ENCODE data around the gene BANP.
"Not testable (repeated sequence)": the region's sequence is repeated elsewhere in the genome, so short reads cannot be mapped to it uniquely, and the experiment has no call there.

Gene BANP

GRCh38 chr16:87973717-87974116 is 22.5 kb downstream of the BANP start:
- no peak for DNase-seq

DNA sequence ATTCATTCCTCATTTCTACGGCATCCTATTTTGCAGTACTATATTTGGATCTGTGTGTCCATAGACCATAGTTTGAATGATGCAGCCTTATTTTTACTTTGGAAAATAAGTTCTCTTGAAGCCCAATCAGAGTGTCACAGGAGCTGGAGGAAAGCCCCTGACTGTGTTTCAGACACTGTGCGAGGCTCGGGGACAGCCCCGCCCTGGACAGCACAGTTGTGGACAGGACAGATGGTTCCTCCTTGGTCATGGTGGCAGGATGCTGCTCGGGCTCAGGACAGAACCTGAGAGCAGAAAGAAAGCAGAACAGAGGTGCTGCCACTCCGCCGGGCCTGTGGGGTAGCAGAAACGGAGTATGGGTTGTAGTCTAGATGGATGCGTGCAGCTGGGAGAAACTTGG is 22.9 kb downstream of the BANP start:
- no peak for DNase-seq

- DNase-seq: no peak
Observed at GRCh38 chr16:87976665-87977064, 25.4 kb downstream of the BANP start.

DNA sequence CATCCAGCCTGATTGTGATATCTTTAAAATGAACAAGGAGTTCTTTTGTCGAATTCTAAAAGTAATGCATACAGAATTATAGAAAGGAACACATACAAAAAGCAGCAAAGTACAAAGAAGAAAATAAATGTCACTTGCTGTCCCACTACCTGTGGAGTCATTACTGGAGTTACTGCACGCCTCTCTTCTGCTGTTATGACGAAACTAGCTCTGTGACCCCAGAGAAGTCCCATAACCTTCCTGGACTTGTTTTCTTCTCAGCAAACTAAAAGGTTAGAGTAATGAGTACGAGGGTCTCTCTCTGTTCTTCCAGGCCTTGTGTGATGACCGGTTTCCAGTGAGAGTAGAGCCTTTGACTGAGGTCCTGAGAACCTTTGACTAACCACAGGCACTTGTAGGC is 26.9 kb downstream of the BANP start:
- DNase-seq: no peak

DNA sequence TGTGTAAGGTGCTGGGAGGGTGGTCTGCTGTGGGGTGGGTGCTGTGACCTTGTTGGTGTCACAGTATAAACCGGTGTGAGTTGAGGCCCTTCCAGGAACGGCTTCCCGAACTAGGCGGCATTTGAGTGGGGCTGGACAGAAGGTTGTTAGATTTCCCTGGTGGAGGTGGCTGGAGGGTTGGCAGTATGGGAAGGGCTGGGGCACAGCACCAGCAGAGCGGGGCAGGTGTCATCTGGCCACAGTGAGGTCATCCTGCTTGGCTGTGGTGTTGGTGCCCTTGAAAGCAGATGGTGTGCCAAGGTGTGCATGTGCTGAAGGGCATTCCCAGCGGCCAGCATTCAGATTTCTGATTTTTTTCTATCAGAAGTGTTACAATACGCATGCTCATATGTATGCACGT is 28.1 kb downstream of the BANP start:
- DNase-seq: no peak

DNA sequence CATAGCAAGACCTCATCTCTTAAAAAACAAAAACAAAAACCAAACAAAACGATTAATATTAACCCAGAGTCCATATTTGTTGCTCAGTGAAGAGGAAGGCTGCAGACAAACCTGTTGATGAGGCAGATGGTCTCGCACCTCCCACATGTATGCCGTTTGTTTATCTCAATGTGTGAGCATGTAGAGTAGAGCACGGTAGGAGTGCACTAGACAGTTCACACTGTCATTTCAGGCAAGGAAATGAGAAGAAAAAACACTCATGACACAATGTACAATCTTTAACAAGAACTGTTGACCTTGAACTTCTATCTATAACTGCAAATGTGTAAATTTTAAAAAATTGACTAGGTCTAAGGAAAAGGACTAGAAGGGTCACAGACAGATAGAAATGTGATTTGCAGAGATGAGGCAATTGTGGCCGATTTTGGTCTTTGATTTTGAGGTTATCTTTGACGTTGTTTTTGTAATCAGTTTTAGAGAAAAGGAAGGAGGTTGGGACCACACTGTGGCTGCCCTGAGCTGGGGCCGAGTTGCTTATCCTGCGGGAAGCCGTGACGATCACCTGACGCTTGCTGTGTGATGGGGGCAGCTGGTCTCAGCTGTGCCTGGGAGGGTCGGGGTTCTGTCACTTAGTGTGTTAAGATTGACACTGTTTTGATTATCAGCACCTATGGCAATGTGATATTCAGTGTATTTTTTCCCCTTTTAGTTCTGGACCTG is 28.8 kb downstream of the BANP start:
- not testable (repeated sequence) for DNase-seq

GRCh38 chr16:87981376-87981775 is 30.1 kb downstream of the BANP start:
- DNase-seq: peak; percentile 9

- no peak for DNase-seq
Observed at GRCh38 chr16:87982581-87983041, 31.4 kb downstream of the BANP start.

- not testable (repeated sequence) for DNase-seq
Observed at GRCh38 chr16:87983072-87983736, 32.0 kb downstream of the BANP start.

- DNase-seq: peak; percentile 21
Observed at GRCh38 chr16:87983737-87984097, 32.5 kb downstream of the BANP start.

- DNase-seq: not testable (repeated sequence)
Observed at GRCh38 chr16:87984180-87984579, 32.9 kb downstream of the BANP start.

- DNase-seq: no peak
Observed at GRCh38 chr16:87984632-87985267, 33.5 kb downstream of the BANP start.

DNA sequence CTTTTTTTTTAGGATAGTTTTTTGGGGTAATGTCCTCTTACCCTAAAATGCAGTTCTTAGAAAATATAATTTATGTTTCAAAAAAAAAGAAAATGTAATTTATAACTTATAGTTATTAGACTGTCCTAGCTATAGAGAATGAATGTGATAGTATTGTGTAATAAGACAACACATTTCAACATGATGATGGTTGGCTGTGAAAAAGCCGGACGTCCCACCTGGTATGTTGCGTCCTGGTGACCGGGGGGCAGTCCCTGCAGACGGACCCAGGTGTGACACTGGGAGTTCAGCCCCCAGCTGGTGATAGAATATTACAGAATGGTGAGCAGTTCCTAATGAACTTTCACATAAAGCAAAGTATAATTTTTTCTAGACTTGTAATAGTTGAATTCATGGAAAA is 34.3 kb downstream of the BANP start:
- DNase-seq: not testable (repeated sequence)

- not testable (repeated sequence) for DNase-seq
Observed at GRCh38 chr16:87986361-87986849, 35.2 kb downstream of the BANP start.

DNA sequence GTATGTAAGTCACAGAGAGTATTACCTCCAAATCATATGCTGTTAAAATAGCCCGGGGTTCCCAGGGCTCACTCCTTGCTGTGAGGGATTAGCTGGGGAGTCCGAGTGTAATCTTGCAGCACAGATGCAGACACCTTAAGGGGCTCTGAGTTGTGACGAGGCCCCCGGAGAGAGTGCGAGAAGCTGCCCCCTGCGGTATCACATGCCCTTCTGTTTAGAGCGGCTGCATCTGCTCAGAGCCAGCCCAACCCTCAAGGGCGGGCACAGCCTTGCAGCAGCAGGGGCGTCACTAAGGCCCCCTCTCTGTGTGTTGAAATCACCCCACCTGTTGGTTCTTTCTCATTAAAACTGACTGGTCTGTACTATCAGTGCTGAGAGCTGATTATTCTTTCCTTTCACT is 37.4 kb downstream of the BANP start:
- not testable (repeated sequence) for DNase-seq

- not testable (repeated sequence) for DNase-seq
Observed at GRCh38 chr16:87990254-87990653, 39.0 kb downstream of the BANP start.

GRCh38 chr16:87992142-87992541 is 40.9 kb downstream of the BANP start:
- DNase-seq: not testable (repeated sequence)

DNA sequence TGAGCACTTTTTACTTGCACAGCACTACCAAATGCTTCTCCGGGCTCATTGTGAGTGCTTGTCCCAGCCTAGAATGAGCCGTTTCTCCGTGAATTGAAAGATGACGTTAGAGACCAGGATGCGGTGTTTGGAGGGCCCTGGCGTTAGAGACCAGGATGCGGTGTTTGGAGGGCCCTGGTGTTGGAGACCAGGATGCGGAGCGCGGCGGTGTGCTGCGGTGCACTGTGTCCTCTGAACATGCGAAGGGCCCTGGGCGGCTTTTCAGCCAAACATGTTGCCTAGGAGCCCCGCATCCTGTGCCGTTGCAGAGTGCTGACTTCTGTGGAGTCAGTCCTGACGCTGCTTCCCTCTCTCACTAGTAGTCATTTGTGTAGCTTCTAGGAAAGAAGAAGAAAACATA is 42.7 kb downstream of the BANP start:
- DNase-seq: no peak

- no peak for DNase-seq
Observed at GRCh38 chr16:87995644-87996043, 44.4 kb downstream of the BANP start.

- DNase-seq: no peak
Observed at GRCh38 chr16:87996962-87997880, 46.0 kb downstream of the BANP start.

GRCh38 chr16:87998184-87998793 is 47.1 kb downstream of the BANP start:
- not testable (repeated sequence) for DNase-seq

GRCh38 chr16:87998992-87999391 is 47.8 kb downstream of the BANP start:
- DNase-seq: not testable (repeated sequence)

Data from stimulated activated naive CD4-positive, alpha-beta T cell treated with Interleukin-2 at 50 U/mL for 16 hours (primary cell).